Fibroblast of pulmonary artery (primary cell): ENCODE data around the gene CNPY4.

Source experiments
- DNase-seq: peaks from one replicate; pipeline ENCODE4 v3.0.0-alpha.2; 2010; ENCODE audit warnings: low read depth
- H3K4me3 ChIP-seq: replicated peaks from 2 replicates; pipeline ENCODE4 v1.5.1; 2011; ENCODE audit warnings: low read depth, mild to moderate bottlenecking, control low read depth, low read length, moderate library complexity
- CTCF ChIP-seq: IDR thresholded peaks from 2 replicates; pipeline ENCODE4 v1.5.1; 2011; ENCODE audit warnings: mild to moderate bottlenecking, control low read depth, low read length, inconsistent platforms; ENCODE audit errors: missing control alignments

CNPY4 gene

GRCh38 chr7:100091411-100092181 lies 27.8 kb upstream of the CNPY4 start:
- no peak for TF ChIP-seq CTCF
- no peak overlapping the region for H3K4me3 ChIP-seq
- DNase-seq: no peak

- H3K4me3 ChIP-seq: no peak overlapping the region
- DNase-seq: no peak
- TF ChIP-seq CTCF: no peak
Measured at GRCh38 chr7:100093054-100093453, 26.4 kb upstream of the CNPY4 start.

- H3K4me3 ChIP-seq: no peak overlapping the region
Measured at GRCh38 chr7:100093498-100093897, 25.9 kb upstream of the CNPY4 start.

GRCh38 chr7:100093925-100094486 lies 25.4 kb upstream of the CNPY4 start:
- TF ChIP-seq CTCF: no peak
- no peak for DNase-seq
- H3K4me3 ChIP-seq: no peak overlapping the region

More at GRCh38 chr7:100093498-100093897, 25.9 kb upstream of the CNPY4 start:
- TF ChIP-seq CTCF: no peak
- no peak for DNase-seq

- no peak for DNase-seq
- H3K4me3 ChIP-seq: no peak overlapping the region
Measured at GRCh38 chr7:100095289-100095688, 24.1 kb upstream of the CNPY4 start.

GRCh38 chr7:100095704-100096103 lies 23.7 kb upstream of the CNPY4 start:
- H3K4me3 ChIP-seq: no peak overlapping the region
- no peak for TF ChIP-seq CTCF
- no peak for DNase-seq

More at GRCh38 chr7:100095289-100095688, 24.1 kb upstream of the CNPY4 start:
- no peak for TF ChIP-seq CTCF
